Posterior vena cava (tissue), 2 donors: ENCODE measurements around the gene GABRR1. TPM values are rescaled to one million over a fixed set of nuclear protein-coding genes. Genes with fewer than 3 reads are reported as not detected.
"Not testable (repeated sequence)": the region's sequence is repeated elsewhere in the genome, so short reads cannot be mapped to it uniquely, and the experiment has no call there.

ENCODE experiments used
- DNase-seq: peaks from one replicate; pipeline ENCODE4 v3.0.0-alpha.2; 2020; ENCODE audit warnings: low spot score
- intact Hi-C, 2 donors: fragments of 100-400 bp; cut with DNase I; formaldehyde crosslinking; loops; one replicate each; pipeline versions ENCODE4 v1.14.1 to v1.14.2; 2022 to 2023
- total RNA-seq, 2 donors: library from RNA; stranded (reverse); fragmentation: NEBNext Ultra II Directional; extraction: Animal tissue kit (Norgen Biotek cat#: 25700); gene quantifications; one replicate each; pipeline ENCODE4 v1.2.1, GENCODE V29; 2021
- donor health status: DM: yes; HTN: yes; CAD: no.
- donor health status: DM: yes; HTN: yes; CAD: no.

The GABRR1 gene
- total RNA-seq, 2 donors from 2014 or later: 0.19 to 0.29 TPM

- intact Hi-C loops: no loop called here
- DNase-seq: no peak
Measured at GRCh38 chr6:89134723-89135122, 82.4 kb downstream of the GABRR1 start.

GRCh38 chr6:89133981-89134380 lies 83.2 kb downstream of the GABRR1 start:
- DNase-seq: no peak
- intact Hi-C loops: no loop called here

GRCh38 chr6:89132057-89132456 lies 85.1 kb downstream of the GABRR1 start:
- DNase-seq: no peak

DNA sequence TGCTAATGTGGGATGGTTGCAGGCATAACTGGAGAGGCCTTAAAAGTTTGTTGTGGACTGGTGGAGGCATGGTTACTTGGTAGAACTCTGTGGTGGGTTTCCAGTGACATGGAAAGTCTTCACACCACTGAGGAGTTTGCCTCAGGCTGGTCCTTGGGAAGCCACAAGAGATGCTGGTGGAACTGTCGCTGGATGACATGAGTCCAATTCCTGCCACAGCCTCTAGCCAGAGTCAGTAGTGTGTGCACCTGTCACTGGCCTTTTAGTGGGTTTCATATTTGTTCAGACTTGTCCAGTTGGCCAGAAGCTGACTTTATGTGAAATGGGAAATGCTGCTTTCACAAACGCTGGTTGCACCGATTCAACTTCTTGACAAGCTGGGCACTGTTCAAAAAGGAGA lies 85.6 kb downstream of the GABRR1 start:
- intact Hi-C loops: no loop called here
- DNase-seq: no peak

More at GRCh38 chr6:89132057-89132456, 85.1 kb downstream of the GABRR1 start:
- intact Hi-C loops: no loop called here

DNA sequence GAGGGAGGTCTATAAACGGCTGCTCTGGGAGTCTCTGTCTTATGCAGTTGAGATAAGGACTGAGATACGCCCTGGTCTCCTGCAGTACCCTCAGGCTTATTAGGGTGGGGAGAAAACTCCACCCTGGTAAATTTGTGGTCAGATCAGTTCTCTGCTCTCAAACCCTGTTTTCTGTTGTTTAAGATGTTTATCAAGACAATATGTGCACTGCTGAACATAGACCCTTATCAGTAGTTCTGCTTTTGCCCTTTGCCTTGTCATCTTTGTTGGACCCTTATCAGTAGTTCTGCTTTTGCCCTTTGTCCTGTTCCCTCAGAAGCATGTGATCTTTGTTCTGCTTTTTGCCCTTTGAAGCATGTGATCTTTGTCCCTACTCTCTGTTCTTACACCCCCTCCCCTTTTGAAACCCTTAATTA lies 88.9 kb downstream of the GABRR1 start:
- intact Hi-C loops, DNase-seq: not testable (repeated sequence)

Other genes starting within 250 kb of the GABRR1 start
- 100 to 1,000 TPM; 280 to 381 TPM for gene PNRC1, start 136.6 kb downstream of the GABRR1 start, total RNA-seq
- gene SRSF12, start 99.3 kb downstream of the GABRR1 start, total RNA-seq: 1 to 10 TPM; 3.4 to 3.5 TPM
- 10 to 100 TPM in 1 of 2 donors, 1 to 10 TPM in 1; 9.1 to 14.0 TPM for gene PM20D2, start 71.3 kb downstream of the GABRR1 start, total RNA-seq
- 1 to 10 TPM in 1 of 2 donors, under 1 TPM in 1; 0.93 to 1.7 TPM for gene GABRR2, start 97.9 kb upstream of the GABRR1 start, total RNA-seq
- 10 to 100 TPM; 39.8 to 43.8 TPM for gene UBE2J1, start 135.4 kb upstream of the GABRR1 start, total RNA-seq
- 10 to 100 TPM; 21.7 to 31.3 TPM for gene RRAGD, start 194.9 kb upstream of the GABRR1 start, total RNA-seq
- 10 to 100 TPM; 14.6 to 16.0 TPM for gene ANKRD6, start 215.8 kb upstream of the GABRR1 start, total RNA-seq